Spleen (tissue), 11 donors: ENCODE data around the gene TSHZ3. TPM values are rescaled to one million over a fixed set of nuclear protein-coding genes. Genes with fewer than 3 reads are reported as not detected.

Experiments used
- DNase-seq: peaks from one replicate; pipeline ENCODE4 v3.0.0-alpha.2; 2020
- H3K27ac ChIP-seq, 8 donors: fragments of 200-600 bp; sonication (generic) in 7 of 8; 1 replicate in 4 of 8; 2 replicates in 4 of 8; pipeline versions ENCODE4 v1.5.0 to v1.8.0; 2016 to 2021; ENCODE audit warnings: inconsistent platforms in 4 of 8, mild to moderate bottlenecking in 4 of 8, moderate library complexity in 1 of 8
- H3K27me3 ChIP-seq, 7 donors: fragments of 200-600 bp; sonication (generic) in 6 of 7; replicated peaks in 1 of 7; 1 replicate in 4 of 7; 2 replicates in 3 of 7; pipeline versions ENCODE4 v1.5.0 to v1.8.0; 2016 to 2021; ENCODE audit warnings: inconsistent platforms in 3 of 7, mild to moderate bottlenecking in 1 of 7
- H3K36me3 ChIP-seq, 6 donors: fragments of 200-600 bp; sonication (generic) in 5 of 6; 1 replicate in 4 of 6; 2 replicates in 2 of 6; pipeline versions ENCODE4 v1.5.0 to v1.8.0; 2016 to 2021; ENCODE audit warnings: inconsistent platforms in 2 of 6
- H3K4me1 ChIP-seq, 6 donors: fragments of 200-600 bp; sonication (generic) in 5 of 6; 1 replicate in 3 of 6; 2 replicates in 3 of 6; pipeline versions ENCODE4 v1.5.0 to v1.8.0; 2016 to 2021; ENCODE audit warnings: inconsistent platforms in 3 of 6
- H3K4me3 ChIP-seq, 8 donors: fragments of 200-600 bp; sonication (generic) in 7 of 8; 1 replicate in 4 of 8; 2 replicates in 4 of 8; pipeline versions ENCODE4 v1.5.0 to v1.8.0; 2016 to 2021; ENCODE audit warnings: inconsistent platforms in 4 of 8, mild to moderate bottlenecking in 4 of 8, moderate library complexity in 2 of 8
- H3K9me3 ChIP-seq, 8 donors: fragments of 200-600 bp; sonication (generic) in 7 of 8; 1 replicate in 4 of 8; 2 replicates in 4 of 8; pipeline versions ENCODE4 v1.5.0 to v1.8.0; 2016 to 2021; ENCODE audit warnings: inconsistent platforms in 4 of 8
- CTCF ChIP-seq, 11 experiments: fragments of 200-600 bp in 7 of 11; fragments of 450-650 bp in 4 of 11; sonication (generic) in 4 of 11; IDR thresholded peaks in 8 of 11; conservative IDR thresholded peaks in 3 of 11; 1 replicate in 7 of 11; 2 replicates in 4 of 11; pipeline versions ENCODE4 v1.4.0 to v1.8.0; 2016 to 2021; ENCODE audit warnings: antibody characterized with exemption in 11 of 11, inconsistent platforms in 4 of 11, mild to moderate bottlenecking in 1 of 11
- POLR2A ChIP-seq, 3 donors: fragments of 450-650 bp; IDR thresholded peaks; one replicate each; pipeline ENCODE4 v1.5.1; 2017; ENCODE audit warnings: antibody characterized with exemption in 3 of 3, mild to moderate bottlenecking in 1 of 3
- POLR2AphosphoS5 ChIP-seq, 3 donors: sonication (generic); formaldehyde crosslinking; IDR thresholded peaks; one replicate each; pipeline ENCODE4 v1.5.1; 2017; ENCODE audit warnings: antibody characterized with exemption in 3 of 3
- WGBS, 5 donors: extraction: QIAGEN DNeasy Blood & Tissue Kit in 3 of 5; methylation state at CpG; one replicate each; pipeline versions ENCODE4 v1.1.5 to v1.1.7; 2013 to 2018; 5-methylcytosine and 5-hydroxymethylcytosine counted together
- intact Hi-C: fragments of 100-400 bp; cut with DNase I; formaldehyde crosslinking; loops from one replicate; pipeline ENCODE4 v1.15.0; 2023; ENCODE audit warnings: low total_unique reads
- polyA plus RNA-seq, 3 donors: library from polyadenylated mRNA; stranded (reverse); fragments of 200-250 nt; gene quantifications; one replicate each; pipeline ENCODE4 v1.2.1, GENCODE V29; 2013
- total RNA-seq, 7 donors: library from RNA; depleted of rRNA in 3 of 7; stranded (reverse); fragments of >200 nt in 3 of 7; fragmentation: NEBNext Ultra II Directional in 4 of 7; extraction: Animal tissue kit (Norgen Biotek cat#: 25700) in 4 of 7; gene quantifications; one replicate each; pipeline versions ENCODE4 v1.1.0 to v1.2.1, GENCODE V29; 2016 to 2021
- donor health status: healthy with polysubstance abuse.
- donor health status: DM: no; HTN: no; CAD: no; lungs with moderate emphysema.
- donor health status: DM: no; HTN: no; CAD: no.
- donor health status: Bipolar disorder and iron deficiency.
- donor health status: healthy.
- donor health status: DM: no; HTN: no; CAD: no.
- donor health status: DM: yes; HTN: yes; CAD: no.

The TSHZ3 gene
- total and polyA plus RNA-seq, 10 donors = 1.2 to 24.6 (median 13.4) TPM

- 90 to 97% (median 93%) methylated on average over 7 of the region's 7 CpGs for WGBS, 5 donors
- no peaks in the 10 kb centered on the region for H3K27me3 ChIP-seq
- DNase-seq = no peak
Measured at GRCh38 chr19:31284621-31285020, 64.6 kb downstream of the TSHZ3 start.

GRCh38 chr19:31283701-31284100, 65.5 kb downstream of the TSHZ3 start:
- Histone ChIP-seq H3K9me3 (no peaks in the 10 kb centered on the region), H3K36me3 (peaks cover 0 to 9% (median 4%) of the 10 kb centered on the region in 6 donors), H3K4me1 (peaks cover 0 to 28% (median 10%) of the 10 kb centered on the region in 6 donors), H3K4me3 (no peak overlapping the region), H3K27ac (no peak overlapping the region), H3K27me3 (no peaks in the 10 kb centered on the region)
- intact Hi-C loops = no loop called here
- TF ChIP-seq POLR2AphosphoS5 (IDR thresholded peaks at IDR 0.05) (no peak), POLR2A (IDR thresholded peaks at IDR 0.05) (no peak), CTCF (IDR thresholded peaks at IDR 0.05 in 8 of 11, conservative IDR thresholded peaks at IDR 0.05 in 3 of 11) (no peak)
- DNase-seq = peak; percentile 23
- 79 to 96% (median 86%) methylated on average over 7 to 8 of the region's 8 CpGs for WGBS, 5 donors

More at GRCh38 chr19:31284621-31285020, 64.6 kb downstream of the TSHZ3 start:
- Histone ChIP-seq H3K36me3 (no peaks in the 10 kb centered on the region), H3K27ac (no peak overlapping the region), H3K9me3 (no peaks in the 10 kb centered on the region), H3K4me3 (no peak overlapping the region), H3K4me1 (peaks cover 0 to 28% (median 10%) of the 10 kb centered on the region in 6 donors)
- TF ChIP-seq POLR2AphosphoS5 (IDR thresholded peaks at IDR 0.05) (no peak), POLR2A (IDR thresholded peaks at IDR 0.05) (no peak), CTCF (IDR thresholded peaks at IDR 0.05 in 8 of 11, conservative IDR thresholded peaks at IDR 0.05 in 3 of 11) (no peak)
- intact Hi-C loops = no loop called here

GRCh38 chr19:31282346-31282745, 66.9 kb downstream of the TSHZ3 start:
- TF ChIP-seq POLR2AphosphoS5 (IDR thresholded peaks at IDR 0.05) (no peak), POLR2A (IDR thresholded peaks at IDR 0.05) (no peak), CTCF (IDR thresholded peaks at IDR 0.05 in 8 of 11, conservative IDR thresholded peaks at IDR 0.05 in 3 of 11) (no peak)
- Histone ChIP-seq H3K4me1 (peaks cover 0 to 28% (median 10%) of the 10 kb centered on the region in 6 donors), H3K9me3 (no peaks in the 10 kb centered on the region), H3K36me3 (peaks cover 0 to 22% (median 7%) of the 10 kb centered on the region in 6 donors), H3K27ac (no peak overlapping the region), H3K4me3 (no peak overlapping the region), H3K27me3 (no peaks in the 10 kb centered on the region)
- no peak for DNase-seq
- 69 to 89% (median 88%) methylated on average over 4 of the region's 4 CpGs for WGBS, 5 donors
- intact Hi-C loops = no loop called here

- intact Hi-C loops = no loop called here
- H3K27ac ChIP-seq = no peak overlapping the region
- 80 to 93% (median 82%) methylated on average over 11 of the region's 11 CpGs for WGBS, 5 donors
- H3K9me3 ChIP-seq = no peaks in the 10 kb centered on the region
- peak; percentile 21 for DNase-seq
- H3K4me1 ChIP-seq = peaks cover 0 to 16% (median 3%) of the 10 kb centered on the region in 6 donors
- H3K27me3 ChIP-seq = no peaks in the 10 kb centered on the region
- H3K36me3 ChIP-seq = peaks cover 0 to 31% (median 8%) of the 10 kb centered on the region in 6 donors
- no peak for TF ChIP-seq POLR2A (IDR thresholded peaks at IDR 0.05)
- no peak for TF ChIP-seq POLR2AphosphoS5 (IDR thresholded peaks at IDR 0.05)
- TF ChIP-seq CTCF (IDR thresholded peaks at IDR 0.05 in 8 of 11, conservative IDR thresholded peaks at IDR 0.05 in 3 of 11) = no peak
- no peak overlapping the region for H3K4me3 ChIP-seq
Measured at GRCh38 chr19:31280287-31281006, 68.8 kb downstream of the TSHZ3 start.
